ENCODE measurements around the gene FANCC. TPM values are rescaled to one million over a fixed set of nuclear protein-coding genes. Genes with fewer than 3 reads are reported as not detected.

FANCC gene
- total RNA-seq, 4 donors from 2014 or later: 13.8 to 32.2 (median 21.4) TPM

DNA sequence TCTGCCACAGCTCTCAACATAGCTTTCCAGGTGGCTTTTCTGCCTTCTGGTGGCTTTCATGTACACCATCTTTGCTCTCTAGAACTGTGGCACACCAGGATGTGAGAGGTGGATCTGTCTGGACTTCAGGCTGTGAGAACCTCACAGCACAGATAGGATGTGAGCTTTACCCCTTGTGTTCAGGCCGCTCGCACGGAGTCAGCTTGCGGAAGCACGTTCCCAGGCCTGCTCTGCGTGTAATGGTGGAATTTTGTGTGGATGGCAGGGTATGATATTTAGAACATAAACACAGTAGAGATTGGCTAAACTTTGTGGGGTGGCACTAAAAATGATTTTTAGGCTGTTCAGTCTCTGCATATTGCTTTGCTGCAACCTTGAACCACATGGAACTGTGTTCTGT lies 250.5 kb downstream of the FANCC start:
- Histone ChIP-seq H3K27ac (peak overlapping the region in 1 of 4 donors; percentile 71), H3K9me3 (no peaks in the 10 kb centered on the region), H3K27me3 (no peaks in the 10 kb centered on the region), H3K4me1 (peaks cover 0 to 73% (median 0%) of the 10 kb centered on the region in 4 donors), H3K4me3 (no peak overlapping the region), H3K36me3 (peaks cover 0 to 27% (median 0%) of the 10 kb centered on the region in 3 donors)
- no peak for TF ChIP-seq POLR2A (IDR thresholded peaks at IDR 0.05)
- TF ChIP-seq, protein P1, sequence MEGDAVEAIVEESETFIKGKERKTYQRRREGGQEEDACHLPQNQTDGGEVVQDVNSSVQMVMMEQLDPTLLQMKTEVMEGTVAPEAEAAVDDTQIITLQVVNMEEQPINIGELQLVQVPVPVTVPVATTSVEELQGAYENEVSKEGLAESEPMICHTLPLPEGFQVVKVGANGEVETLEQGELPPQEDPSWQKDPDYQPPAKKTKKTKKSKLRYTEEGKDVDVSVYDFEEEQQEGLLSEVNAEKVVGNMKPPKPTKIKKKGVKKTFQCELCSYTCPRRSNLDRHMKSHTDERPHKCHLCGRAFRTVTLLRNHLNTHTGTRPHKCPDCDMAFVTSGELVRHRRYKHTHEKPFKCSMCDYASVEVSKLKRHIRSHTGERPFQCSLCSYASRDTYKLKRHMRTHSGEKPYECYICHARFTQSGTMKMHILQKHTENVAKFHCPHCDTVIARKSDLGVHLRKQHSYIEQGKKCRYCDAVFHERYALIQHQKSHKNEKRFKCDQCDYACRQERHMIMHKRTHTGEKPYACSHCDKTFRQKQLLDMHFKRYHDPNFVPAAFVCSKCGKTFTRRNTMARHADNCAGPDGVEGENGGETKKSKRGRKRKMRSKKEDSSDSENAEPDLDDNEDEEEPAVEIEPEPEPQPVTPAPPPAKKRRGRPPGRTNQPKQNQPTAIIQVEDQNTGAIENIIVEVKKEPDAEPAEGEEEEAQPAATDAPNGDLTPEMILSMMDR (IDR thresholded peaks at IDR 0.05): no peak
- no peak for DNase-seq

DNA sequence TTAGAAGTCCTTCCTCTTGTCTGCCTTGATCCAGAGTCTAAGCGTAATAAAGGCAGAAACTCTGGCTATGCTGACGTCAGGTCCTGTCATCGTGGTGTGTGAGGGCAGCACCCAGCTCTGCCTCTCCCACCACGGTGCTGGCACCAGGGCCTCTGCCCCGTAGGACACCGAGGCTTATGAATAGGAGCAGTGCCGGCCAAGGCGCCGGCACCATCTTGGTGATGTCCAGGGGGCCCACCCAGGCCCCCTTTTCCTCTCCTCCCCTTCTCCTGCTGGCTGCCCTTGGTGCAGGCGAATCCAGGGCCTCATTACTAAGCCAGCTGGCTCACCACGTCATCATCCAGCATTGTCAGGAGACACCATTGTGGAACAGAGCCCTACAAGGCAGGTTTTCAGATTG lies 252.3 kb downstream of the FANCC start:
- no peaks in the 10 kb centered on the region for H3K27me3 ChIP-seq
- peak in 1 of 3 donors; percentile 49 for DNase-seq
- H3K4me3 ChIP-seq: no peak overlapping the region
- H3K9me3 ChIP-seq: no peaks in the 10 kb centered on the region
- peaks cover 0 to 55% (median 0%) of the 10 kb centered on the region in 4 donors for H3K4me1 ChIP-seq
- TF ChIP-seq POLR2A (IDR thresholded peaks at IDR 0.05): no peak
- TF ChIP-seq, protein P1 (IDR thresholded peaks at IDR 0.05): no peak
- peaks cover 0 to 43% (median 0%) of the 10 kb centered on the region in 3 donors for H3K36me3 ChIP-seq
- peak overlapping the region; percentile 6 to 71 (median 54) for H3K27ac ChIP-seq

DNA sequence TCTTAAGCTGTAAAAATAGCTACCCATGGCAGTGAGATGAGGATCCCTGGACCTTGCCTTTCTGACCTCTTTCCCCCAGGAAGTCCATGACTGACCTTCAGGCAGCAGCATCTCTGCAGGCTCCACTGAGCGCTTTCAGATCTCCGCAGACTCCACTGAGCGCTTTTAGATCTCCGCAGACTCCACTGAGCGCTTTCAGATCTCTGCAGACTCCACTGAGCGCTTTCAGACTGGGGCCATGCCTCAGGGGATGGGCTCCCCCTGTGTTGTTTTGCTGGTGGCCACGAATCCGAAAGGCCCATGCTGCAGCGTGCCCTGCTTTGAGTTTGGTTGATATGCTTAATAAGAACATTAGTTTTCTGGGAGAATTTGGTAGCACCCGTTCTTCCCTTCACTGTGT lies 254.2 kb downstream of the FANCC start:
- H3K9me3 ChIP-seq: no peaks in the 10 kb centered on the region
- TF ChIP-seq, protein P1 (IDR thresholded peaks at IDR 0.05): no peak
- no peak for TF ChIP-seq POLR2A (IDR thresholded peaks at IDR 0.05)
- H3K4me1 ChIP-seq: peaks cover 0 to 45% (median 0%) of the 10 kb centered on the region in 4 donors
- peaks cover 0 to 43% (median 0%) of the 10 kb centered on the region in 3 donors for H3K36me3 ChIP-seq
- no peak overlapping the region for H3K4me3 ChIP-seq
- no peaks in the 10 kb centered on the region for H3K27me3 ChIP-seq
- no peak for DNase-seq
- H3K27ac ChIP-seq: peak overlapping the region in 2 of 4 donors; percentile 27 to 56

DNA sequence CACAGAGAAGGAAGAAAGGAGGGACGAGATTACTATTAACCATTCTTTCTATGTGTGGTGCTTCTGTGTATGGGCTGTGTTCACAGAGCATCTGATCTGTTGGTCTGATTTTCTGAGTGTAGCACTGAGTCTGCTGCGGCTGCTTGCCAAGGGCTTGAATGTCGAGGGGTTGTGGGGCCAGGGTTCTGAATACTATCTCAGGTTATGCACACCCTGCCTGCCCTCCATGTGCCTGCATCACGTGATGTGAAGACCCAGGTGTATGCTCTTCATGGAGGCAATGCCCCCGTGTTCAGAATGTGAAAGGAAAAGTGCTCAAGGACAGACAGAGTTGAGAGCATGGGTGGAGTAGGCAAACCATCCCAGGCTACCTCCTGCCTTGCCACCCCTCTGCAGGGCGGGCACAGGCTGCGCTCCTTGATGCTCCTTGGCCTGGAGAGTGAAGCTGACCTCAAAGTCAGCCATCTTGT lies 254.9 kb downstream of the FANCC start:
- Histone ChIP-seq H3K36me3 (peaks cover 0 to 43% (median 0%) of the 10 kb centered on the region in 3 donors), H3K27ac (peak overlapping the region in 2 of 4 donors; percentile 27 to 56), H3K27me3 (no peaks in the 10 kb centered on the region), H3K4me3 (no peak overlapping the region), H3K9me3 (no peaks in the 10 kb centered on the region), H3K4me1 (peaks cover 0 to 45% (median 0%) of the 10 kb centered on the region in 4 donors)
- no peak for DNase-seq
- TF ChIP-seq, protein P1 (IDR thresholded peaks at IDR 0.05): no peak
- TF ChIP-seq POLR2A (IDR thresholded peaks at IDR 0.05): no peak

DNA sequence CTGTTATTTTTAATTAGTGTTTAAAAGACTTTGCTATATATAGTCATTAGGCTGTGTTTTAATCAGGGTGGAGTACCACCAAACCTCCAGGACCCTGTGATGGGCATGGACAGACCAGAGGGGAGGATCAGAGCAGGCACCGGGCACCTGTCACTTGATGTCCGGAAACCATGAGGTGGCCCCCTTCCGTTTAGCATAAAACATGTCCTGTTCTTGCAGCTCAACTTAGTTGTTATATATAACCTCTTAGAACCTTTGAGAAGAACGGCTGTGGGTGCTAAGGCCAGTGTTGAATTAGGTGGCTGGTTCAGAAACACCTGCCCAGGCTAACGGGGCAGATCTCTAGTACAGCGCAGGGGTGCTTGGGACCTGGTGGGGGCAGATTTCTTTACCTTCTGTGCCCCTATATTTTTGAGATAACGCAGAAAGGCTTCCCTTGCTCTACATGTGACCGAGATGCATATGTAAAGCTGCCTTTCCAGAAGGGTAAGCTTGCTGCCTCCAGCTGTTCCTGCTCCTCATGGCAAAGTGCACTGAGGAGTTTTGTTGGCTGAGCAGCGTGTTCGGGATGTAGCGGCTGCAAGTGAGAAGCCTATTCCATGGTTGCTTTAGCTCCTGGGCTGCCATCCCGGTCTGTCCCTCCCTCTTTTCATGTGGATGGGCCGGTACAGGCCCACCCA lies 255.5 kb downstream of the FANCC start:
- DNase-seq: no peak
- H3K4me3 ChIP-seq: no peak overlapping the region
- H3K36me3 ChIP-seq: peaks cover 0 to 43% (median 0%) of the 10 kb centered on the region in 3 donors
- H3K4me1 ChIP-seq: peaks cover 0 to 45% (median 0%) of the 10 kb centered on the region in 4 donors
- H3K27me3 ChIP-seq: no peaks in the 10 kb centered on the region
- peak overlapping the region in 2 of 4 donors; percentile 27 to 56 for H3K27ac ChIP-seq
- TF ChIP-seq, protein P1 (IDR thresholded peaks at IDR 0.05): no peak
- TF ChIP-seq POLR2A (IDR thresholded peaks at IDR 0.05): no peak
- H3K9me3 ChIP-seq: no peaks in the 10 kb centered on the region
